Ovary (tissue), 9 donors: ENCODE results near the gene DENND1A. TPM values are rescaled to one million over a fixed set of nuclear protein-coding genes. Genes with fewer than 3 reads are reported as not detected.

Experiments
- DNase-seq, 5 donors: peaks; one replicate each; pipeline ENCODE4 v3.0.0-alpha.2; 2019 to 2020
- H3K27ac ChIP-seq, 2 donors: fragments of 200-600 bp; one replicate each; pipeline versions ENCODE4 v1.5.1 to v1.8.0; 2019 to 2022
- H3K27me3 ChIP-seq: fragments of 200-600 bp; one replicate; pipeline ENCODE4 v1.8.0; 2022
- H3K36me3 ChIP-seq: fragments of 200-600 bp; sonication (generic); one replicate; pipeline ENCODE4 v1.5.1; 2019
- H3K4me1 ChIP-seq: one replicate; pipeline ENCODE4 v1.8.1; 2013; ENCODE audit warnings: mild to moderate bottlenecking, moderate library complexity; ENCODE audit not compliant: insufficient read depth
- H3K4me3 ChIP-seq: fragments of 200-600 bp; sonication (generic); one replicate; pipeline ENCODE4 v1.5.1; 2017
- H3K9me3 ChIP-seq, 2 donors: fragments of 200-600 bp in 1 of 2; sonication (generic) in 1 of 2; one replicate each; pipeline versions ENCODE4 v1.5.1 to v1.8.1; 2013 to 2019; ENCODE audit warnings: mild to moderate bottlenecking in 1 of 2, moderate library complexity in 1 of 2
- CTCF ChIP-seq, 3 donors: fragments of 450-650 bp in 2 of 3; fragments of 200-600 bp in 1 of 3; IDR thresholded peaks; one replicate each; pipeline versions ENCODE4 v1.5.1 to v1.8.0; 2016 to 2022; ENCODE audit warnings: antibody characterized with exemption in 3 of 3, mild to moderate bottlenecking in 1 of 3
- EP300 ChIP-seq: sonication (generic); formaldehyde crosslinking; IDR thresholded peaks from one replicate; pipeline ENCODE4 v1.6.1; 2017; ENCODE audit warnings: antibody characterized with exemption
- POLR2A ChIP-seq: fragments of 450-650 bp; IDR thresholded peaks from one replicate; pipeline ENCODE4 v1.6.1; 2017; ENCODE audit warnings: antibody characterized with exemption, mild to moderate bottlenecking, moderate library complexity
- WGBS, 3 donors: extraction: QIAGEN DNeasy Blood & Tissue Kit in 1 of 3; methylation state at CpG; one replicate each; pipeline versions ENCODE4 v1.1.5 to v1.1.7; 2013 to 2017; 5-methylcytosine and 5-hydroxymethylcytosine counted together
- intact Hi-C, 4 donors: fragments of 100-400 bp; cut with DNase I; formaldehyde crosslinking; loops; one replicate each; pipeline versions ENCODE4 v1.11.0 to v1.15.1; 2022 to 2023
- polyA plus RNA-seq, 2 donors: library from polyadenylated mRNA; stranded (reverse); fragments of 200-250 nt in 1 of 2; fragments of 350-450 nt in 1 of 2; fragmentation: Illumina TruSeq in 1 of 2; extraction: RNeasy Lipid Tissue Mini Kit (QIAGEN cat#74804) in 1 of 2; gene quantifications; one replicate each; pipeline ENCODE4 v1.2.3, GENCODE V29; 2013 to 2014
- total RNA-seq, 7 donors: library from RNA; depleted of rRNA in 2 of 7; stranded (reverse); fragments of >200 nt in 2 of 7; fragmentation: NEBNext Ultra II Directional in 3 of 7; extraction: Animal tissue kit (Norgen Biotek cat#: 25700) in 3 of 7; gene quantifications; one replicate each; pipeline versions ENCODE4 v1.1.0 to v1.2.4, GENCODE V29; 2016 to 2023
- donor health status: DM: no; HTN: no; CAD: no; lungs with moderate emphysema.
- donor health status: DM: no; HTN: no; CAD: no.
- donor health status: Bipolar disorder and iron deficiency.
- donor health status: DM: yes; HTN: yes; CAD: no.
- donor health status: DM: no; HTN: no; CAD: no.
- donor health status: DM: yes; HTN: yes; CAD: no.

Gene DENND1A
- total and polyA plus RNA-seq, 9 donors: 10.4 to 24.5 (median 17.1) TPM

DNA sequence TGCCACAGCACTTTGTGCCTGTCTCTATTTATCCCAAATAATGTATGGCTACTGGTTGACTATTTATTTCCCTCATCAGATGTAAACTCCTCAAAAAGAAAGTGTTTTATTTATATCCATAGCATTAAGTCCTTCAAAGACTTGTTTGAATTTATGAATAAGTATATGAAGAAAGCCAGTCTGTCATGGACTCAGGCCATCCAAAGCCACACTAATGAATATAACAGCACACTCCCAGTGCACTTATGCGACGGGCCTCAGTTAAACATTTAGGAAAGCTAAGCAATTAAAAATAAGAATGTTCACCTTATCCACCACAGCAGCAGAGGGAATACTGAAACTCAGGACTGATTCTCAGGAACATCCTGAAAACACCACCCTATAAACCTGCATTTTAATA is 77.5 kb downstream of the DENND1A start:
- no peaks in the 10 kb centered on the region for H3K27me3 ChIP-seq
- no peaks in the 10 kb centered on the region for H3K36me3 ChIP-seq
- H3K4me1 ChIP-seq: no peaks in the 10 kb centered on the region
- intact Hi-C loops: no loop called here
- 85 to 94% (median 89%) methylated on average over 2 of the region's 2 CpGs for WGBS, 3 donors
- DNase-seq: no peak
- H3K9me3 ChIP-seq: no peaks in the 10 kb centered on the region
- no peak overlapping the region for H3K27ac ChIP-seq
- TF ChIP-seq EP300 (no peak), POLR2A (no peak), CTCF (IDR thresholded peaks at IDR 0.05) (no peak)
- H3K4me3 ChIP-seq: no peak overlapping the region

DNA sequence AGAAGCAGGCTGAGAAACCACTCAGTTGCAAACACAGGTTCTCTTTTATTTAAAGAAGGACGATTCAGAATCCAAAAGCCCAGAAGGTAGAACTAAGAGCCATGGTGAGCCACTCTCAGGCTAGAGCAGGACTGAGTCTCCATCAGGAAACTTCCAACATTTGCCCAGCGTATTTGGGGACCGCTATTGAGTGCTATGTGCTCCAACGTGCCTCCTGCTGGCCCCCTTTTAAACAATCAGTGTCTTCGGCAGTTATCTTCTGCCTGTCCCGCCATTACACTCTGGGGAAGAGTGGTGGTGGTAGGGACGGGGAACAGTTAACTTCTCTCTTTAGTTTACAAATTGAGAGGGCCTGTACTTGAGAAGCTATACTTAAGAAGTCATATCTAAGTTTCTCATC is 78.1 kb downstream of the DENND1A start:
- intact Hi-C loops: no loop called here
- Histone ChIP-seq H3K4me3 (no peak overlapping the region), H3K4me1 (no peaks in the 10 kb centered on the region), H3K9me3 (no peaks in the 10 kb centered on the region), H3K27ac (no peak overlapping the region), H3K36me3 (no peaks in the 10 kb centered on the region), H3K27me3 (no peaks in the 10 kb centered on the region)
- WGBS, 3 donors: 89 to 92% (median 92%) methylated on average over 7 of the region's 7 CpGs
- TF ChIP-seq CTCF (IDR thresholded peaks at IDR 0.05) (no peak), POLR2A (no peak), EP300 (no peak)
- DNase-seq: no peak

- intact Hi-C loops: no loop called here
- DNase-seq: no peak
- Histone ChIP-seq H3K27ac (no peak overlapping the region), H3K9me3 (no peaks in the 10 kb centered on the region), H3K27me3 (no peaks in the 10 kb centered on the region), H3K4me1 (no peaks in the 10 kb centered on the region), H3K36me3 (no peaks in the 10 kb centered on the region), H3K4me3 (no peak overlapping the region)
- no peak for TF ChIP-seq EP300
- TF ChIP-seq CTCF (IDR thresholded peaks at IDR 0.05): no peak
- TF ChIP-seq POLR2A: no peak
- 97 to 99% (median 98%) methylated on average over 3 of the region's 3 CpGs for WGBS, 3 donors
These were observed 81.4 kb downstream of the DENND1A start for GRCh38 chr9:123848447-123849085.

DNA sequence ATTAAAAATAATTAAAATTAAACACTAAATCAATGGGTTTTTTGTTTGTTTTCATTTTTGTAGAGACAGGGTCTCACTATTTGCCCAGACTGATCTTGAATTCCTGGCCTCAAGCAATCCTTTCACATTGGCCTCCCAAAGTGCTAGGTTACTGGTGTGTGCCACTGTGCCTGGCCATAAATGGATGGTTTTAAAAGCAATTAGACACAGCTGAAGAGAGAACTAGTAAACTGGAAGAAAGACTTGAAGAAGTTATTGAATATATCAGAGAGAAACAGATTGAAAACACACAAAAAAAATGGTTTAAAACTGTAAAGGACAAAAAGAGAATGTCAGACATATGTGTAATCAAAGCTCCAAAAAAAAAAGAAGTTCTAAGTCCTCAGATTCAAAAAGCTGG is 83.0 kb downstream of the DENND1A start:
- Histone ChIP-seq H3K36me3 (no peaks in the 10 kb centered on the region), H3K27me3 (no peaks in the 10 kb centered on the region), H3K4me3 (no peak overlapping the region), H3K27ac (no peak overlapping the region), H3K4me1 (no peaks in the 10 kb centered on the region), H3K9me3 (no peaks in the 10 kb centered on the region)
- DNase-seq: no peak
- intact Hi-C loops: no loop called here
- no peak for TF ChIP-seq CTCF (IDR thresholded peaks at IDR 0.05)
- no peak for TF ChIP-seq POLR2A
- no peak for TF ChIP-seq EP300

DNA sequence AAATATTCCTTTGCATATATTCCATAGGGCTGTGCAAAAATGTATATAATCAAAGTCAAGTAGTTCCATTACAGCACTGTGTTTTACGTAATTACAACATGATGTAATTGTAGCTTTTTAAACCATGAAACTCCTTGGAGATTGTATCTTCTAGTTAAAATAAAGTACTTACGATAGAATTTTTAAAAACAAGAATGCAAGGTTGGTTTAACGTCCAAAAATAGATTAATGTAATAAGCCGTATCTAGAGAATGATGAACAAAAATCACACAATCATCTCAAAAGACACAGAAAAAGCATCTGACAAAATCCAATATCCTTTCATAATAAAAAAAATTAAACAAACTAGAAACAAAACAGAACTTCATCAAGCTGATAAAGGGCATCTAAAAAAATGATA is 86.2 kb downstream of the DENND1A start:
- Histone ChIP-seq H3K27ac (no peak overlapping the region), H3K4me1 (no peaks in the 10 kb centered on the region), H3K4me3 (no peak overlapping the region), H3K27me3 (no peaks in the 10 kb centered on the region), H3K9me3 (no peaks in the 10 kb centered on the region), H3K36me3 (no peaks in the 10 kb centered on the region)
- intact Hi-C loops: no loop called here
- no peak for DNase-seq
- no peak for TF ChIP-seq CTCF (IDR thresholded peaks at IDR 0.05)
- 97% methylated on average over 4 of the region's 4 CpGs for WGBS, 3 donors
